ENCODE measurements around the gene SIN3A.

The SIN3A gene

GRCh38 chr15:75369897-75370581 lies 81.5 kb downstream of the SIN3A start:
- no peak for DNase-seq

DNA sequence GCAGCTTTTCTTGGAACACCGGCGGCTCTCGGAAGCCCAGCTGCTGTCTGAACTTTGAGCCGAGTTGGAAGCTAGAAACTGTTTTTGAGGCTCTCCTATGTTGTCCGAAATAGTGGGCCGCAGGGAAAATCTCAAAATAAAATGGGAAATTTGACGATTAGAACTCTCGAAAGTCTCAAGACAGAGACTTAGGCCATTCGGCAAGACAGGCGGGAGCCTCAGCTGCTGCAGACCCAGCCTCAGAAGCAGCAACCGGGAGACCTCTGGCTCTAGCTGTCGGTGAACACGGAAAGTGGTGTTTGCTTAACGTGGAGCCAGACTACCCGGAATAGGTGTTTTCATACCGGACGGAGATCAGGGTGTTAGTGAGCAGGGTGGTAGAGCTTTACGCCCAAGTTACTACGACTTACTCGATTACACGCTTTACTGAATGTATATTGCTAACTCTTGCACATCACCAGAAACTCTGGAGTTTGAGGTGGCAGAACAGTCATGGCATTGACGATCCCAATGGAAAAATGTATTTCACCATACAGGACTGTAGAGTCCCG lies 82.7 kb downstream of the SIN3A start:
- peak; percentile 8 for DNase-seq

- peak; percentile 94 for DNase-seq
Measured at GRCh38 chr15:75367913-75368688, 83.4 kb downstream of the SIN3A start, which contains the start of gene MAN2C1. MAN2C1 (minus strand) TSS chr15:75368607; CDS start chr15:75368583, 24 bp downstream.

GRCh38 chr15:75367406-75367912 lies 84.0 kb downstream of the SIN3A start:
- no peak for DNase-seq

DNA sequence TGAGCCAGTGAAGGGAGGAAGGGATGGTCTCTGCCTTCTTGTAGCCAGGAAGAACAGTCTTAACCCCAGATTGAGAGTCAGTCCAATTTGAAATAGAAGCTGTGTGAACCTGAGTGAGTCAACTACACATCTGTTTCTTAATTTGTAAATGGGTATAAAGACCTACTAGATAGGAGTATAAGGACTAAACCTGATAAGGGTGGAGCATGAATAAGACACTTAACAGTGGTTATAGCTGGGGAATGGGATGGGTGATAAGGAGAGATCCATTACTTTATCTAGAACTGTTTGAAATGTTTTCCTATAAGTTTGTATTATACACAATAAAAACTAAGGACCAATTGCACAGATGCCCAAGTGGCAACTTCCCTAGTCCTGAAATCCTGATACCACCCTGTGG lies 84.5 kb downstream of the SIN3A start:
- no peak for DNase-seq

GRCh38 chr15:75366163-75366562 lies 85.3 kb downstream of the SIN3A start:
- no peak for DNase-seq

GRCh38 chr15:75364881-75365280 lies 86.6 kb downstream of the SIN3A start:
- no peak for DNase-seq

- no peak for DNase-seq
Measured at GRCh38 chr15:75363786-75364185, 87.7 kb downstream of the SIN3A start.

DNA sequence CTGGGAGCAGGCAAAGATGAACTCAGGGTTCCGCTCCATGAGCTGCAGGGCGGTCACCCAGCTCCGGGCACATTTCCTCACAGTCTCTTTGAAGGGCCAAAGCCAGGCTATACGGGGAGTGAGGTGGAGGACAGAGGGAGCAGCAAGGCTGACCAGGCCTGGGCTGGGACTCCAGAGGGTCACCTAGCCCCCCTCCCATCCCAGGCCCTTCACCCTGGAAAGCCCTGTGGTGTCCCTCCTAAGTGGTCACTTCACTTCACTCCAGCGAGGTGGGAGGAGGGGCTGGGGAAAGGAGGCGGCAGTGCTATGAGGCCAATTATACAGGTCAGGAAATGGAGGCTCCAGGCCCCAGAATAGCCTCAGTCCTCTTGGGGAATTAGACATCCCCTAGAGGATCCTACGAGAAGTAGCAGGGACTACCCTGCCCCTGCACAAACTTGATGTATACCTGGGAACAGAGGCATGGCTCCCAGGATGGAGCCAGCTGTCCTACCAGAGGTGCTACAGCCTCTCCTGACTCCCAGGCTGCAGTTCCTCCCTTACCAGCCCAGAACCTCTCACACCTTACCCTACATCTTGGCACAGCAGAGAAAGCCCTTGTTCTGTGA lies 88.7 kb downstream of the SIN3A start:
- DNase-seq = no peak

DNA sequence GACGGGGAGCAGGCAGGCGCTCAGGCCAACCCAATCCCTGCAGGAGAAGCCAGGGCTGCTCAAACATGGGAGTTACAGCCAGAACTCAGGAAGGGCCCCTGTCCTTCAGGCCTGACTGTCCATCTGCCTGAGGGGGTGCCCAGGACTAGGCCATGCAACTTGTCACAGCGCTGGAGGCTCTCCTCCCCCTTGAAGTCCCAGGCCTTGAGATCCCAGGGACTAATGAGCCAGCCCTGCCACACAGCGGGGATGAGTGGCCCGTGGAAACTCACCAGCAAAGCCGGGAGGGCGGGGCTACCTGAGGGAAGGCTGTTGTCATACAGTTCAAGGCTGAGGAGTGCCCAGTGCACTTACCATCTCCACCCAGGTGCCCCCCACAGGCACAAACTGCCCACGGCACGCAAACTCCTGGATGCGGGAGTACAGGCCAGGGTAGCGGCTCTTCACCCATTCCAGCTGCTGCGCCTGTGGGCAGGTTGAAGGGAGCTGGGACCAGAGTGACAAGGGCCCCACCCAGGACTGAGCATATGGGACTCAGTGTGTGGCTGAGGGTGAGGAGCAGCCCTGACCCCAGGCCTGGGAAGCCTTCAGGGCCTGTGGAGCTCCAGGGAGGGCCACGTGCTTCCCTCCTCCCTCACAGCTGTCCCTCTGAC lies 89.4 kb downstream of the SIN3A start:
- DNase-seq = no peak

- DNase-seq = no peak
Measured at GRCh38 chr15:75361361-75361988, 90.0 kb downstream of the SIN3A start.

DNA sequence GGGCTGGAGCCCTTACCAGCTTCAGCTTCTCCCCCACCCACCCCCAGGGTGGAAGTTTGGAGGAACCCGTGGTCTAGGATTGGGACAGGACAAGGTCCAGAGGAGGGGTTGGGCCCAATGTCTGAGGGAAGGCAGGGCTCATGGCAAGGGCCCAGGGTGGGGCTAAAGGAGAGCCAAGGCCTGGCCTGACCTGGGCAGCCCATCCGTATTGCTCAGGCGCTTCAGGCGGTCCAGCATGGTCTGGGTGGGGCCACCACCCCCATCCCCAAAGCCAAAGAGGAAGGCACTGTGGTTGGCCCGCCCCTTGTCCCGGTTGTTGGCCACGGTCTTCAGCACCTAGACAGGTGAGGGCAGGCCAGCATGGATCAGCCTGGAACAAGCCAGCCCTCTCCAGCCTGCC lies 90.6 kb downstream of the SIN3A start:
- DNase-seq = no peak

DNA sequence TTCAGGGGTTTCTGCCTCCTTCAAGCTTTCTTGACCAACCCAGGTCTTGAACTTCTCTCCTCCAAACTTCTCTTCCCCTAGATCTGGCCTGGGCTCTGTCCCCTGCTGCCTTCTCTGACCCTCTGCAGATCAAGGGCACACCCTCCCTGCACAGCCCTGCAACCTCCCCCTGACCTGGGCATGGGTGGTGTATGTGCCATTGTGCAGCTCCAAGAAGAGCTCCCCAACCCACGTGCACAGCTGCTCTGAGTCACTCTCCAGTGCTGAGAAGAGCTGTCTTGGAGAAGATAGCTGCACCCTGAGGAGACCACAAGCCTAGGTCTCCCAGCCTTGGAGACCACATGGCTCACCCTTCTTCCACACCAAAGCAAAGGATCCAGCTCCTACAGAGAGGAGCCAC lies 91.1 kb downstream of the SIN3A start:
- DNase-seq = no peak

DNA sequence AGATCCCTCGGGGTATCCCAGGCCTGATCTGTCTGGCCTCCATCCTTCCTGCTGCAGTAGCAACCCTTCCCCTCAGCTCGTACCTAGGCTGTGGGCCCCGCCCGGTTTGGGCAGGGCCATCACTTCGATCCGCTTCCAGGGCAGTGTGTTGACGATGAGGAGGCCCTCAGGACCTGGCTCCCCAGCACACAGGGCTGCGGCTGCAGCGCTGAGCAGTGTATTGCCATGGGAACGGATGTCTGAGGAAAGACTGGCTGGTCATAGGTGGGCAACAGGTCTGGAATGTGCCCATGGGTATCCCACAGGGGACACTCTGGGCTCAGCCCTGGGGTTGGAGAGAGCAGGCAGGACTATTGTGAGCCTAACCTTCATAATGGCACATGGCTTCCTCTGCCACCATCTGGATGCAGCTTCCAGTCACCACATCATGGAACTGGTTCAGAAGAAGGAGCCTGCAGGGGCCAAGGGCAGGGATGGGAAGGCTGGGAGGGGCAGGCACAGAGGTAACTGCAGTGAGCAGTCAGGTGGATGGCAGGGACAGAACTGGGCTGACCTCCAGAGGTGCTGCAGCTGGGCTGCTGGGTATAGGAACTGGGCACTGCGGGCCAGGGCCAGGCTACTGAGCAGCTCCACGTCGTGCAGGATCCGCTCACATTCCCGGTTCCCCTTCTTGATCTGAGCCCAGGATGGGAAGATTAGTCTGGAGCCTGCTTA lies 91.8 kb downstream of the SIN3A start:
- no peak for DNase-seq

DNA sequence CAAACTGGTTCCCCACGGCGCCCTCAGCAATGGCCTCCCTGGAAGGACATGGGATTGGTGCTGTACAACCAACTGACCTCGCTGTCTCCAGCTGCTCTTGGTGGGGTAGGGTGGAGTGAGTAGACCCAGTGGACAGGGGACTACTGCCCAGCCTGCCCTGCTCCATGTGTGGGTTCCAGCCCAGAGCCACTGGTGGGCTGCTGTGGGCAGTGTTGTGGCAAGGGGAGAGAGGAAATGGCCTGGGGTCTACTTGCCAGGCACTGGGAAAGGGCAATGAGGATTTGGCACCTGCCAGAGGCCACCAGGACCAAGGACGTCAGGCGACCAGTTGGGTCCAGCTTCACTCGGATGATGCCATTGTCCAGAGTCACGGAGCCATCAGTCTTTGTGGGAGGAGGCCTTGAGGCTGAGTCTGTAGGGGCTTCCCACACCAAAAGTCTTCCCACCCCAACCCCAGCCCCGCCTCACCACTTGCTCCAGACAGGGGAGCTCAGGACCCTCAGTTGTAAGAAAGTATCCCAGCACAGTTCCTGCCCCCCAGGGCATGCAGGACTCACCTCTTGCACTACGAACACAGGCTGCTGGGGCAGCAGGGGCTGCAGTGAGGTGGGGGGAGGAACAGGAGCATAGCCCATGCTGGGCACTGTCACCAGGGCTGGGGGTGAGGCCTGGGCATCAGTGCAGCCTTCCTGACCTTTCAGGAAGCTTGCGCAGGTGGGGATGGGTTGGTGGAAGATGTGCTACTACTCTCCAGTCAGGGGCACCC lies 92.5 kb downstream of the SIN3A start:
- no peak for DNase-seq

GRCh38 chr15:75357976-75358673 lies 93.4 kb downstream of the SIN3A start:
- no peak for DNase-seq

GRCh38 chr15:75356517-75356916 lies 95.0 kb downstream of the SIN3A start:
- DNase-seq = no peak

GRCh38 chr15:75356006-75356405 lies 95.5 kb downstream of the SIN3A start:
- no peak for DNase-seq

DNA sequence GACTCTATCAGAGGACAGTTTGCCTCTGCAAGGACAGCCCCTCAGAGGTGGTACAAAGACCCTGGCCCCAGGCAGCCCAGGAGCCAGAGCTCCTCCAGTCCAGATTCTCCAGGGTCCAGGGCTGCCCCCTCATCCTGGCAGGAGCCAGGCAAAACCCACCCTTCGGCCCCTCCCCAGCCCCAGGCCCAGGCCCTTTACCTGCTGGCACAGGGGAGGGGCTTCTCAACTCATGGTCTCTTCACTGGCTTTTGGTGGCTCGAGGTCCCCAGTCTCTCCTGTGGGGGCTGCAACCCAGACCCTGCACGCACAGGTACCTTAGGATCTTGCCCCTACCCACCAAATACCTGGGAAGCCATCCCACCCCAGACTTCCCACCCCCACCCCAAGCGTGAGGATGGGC lies 96.1 kb downstream of the SIN3A start:
- no peak for DNase-seq

GRCh38 chr15:75354454-75354853 lies 97.0 kb downstream of the SIN3A start:
- no peak for DNase-seq
